AG09309 (cell line): ENCODE measurements around the gene UBA3.
A peak's percentile ranks its signal among the peaks of the same experiment; 100 is the strongest.

Experiments
- DNase-seq: peaks from one replicate; pipeline ENCODE4 v3.0.0-alpha.2; 2010; ENCODE audit warnings: low read depth
- H3K4me3 ChIP-seq: 2 replicates; pipeline ENCODE4 v1.5.1; 2011; ENCODE audit warnings: mild to moderate bottlenecking, low read depth, low read length, moderate library complexity; ENCODE audit not compliant: control insufficient read depth
- CTCF ChIP-seq: IDR thresholded peaks from 2 replicates; pipeline ENCODE4 v1.5.1; 2011; ENCODE audit warnings: mild to moderate bottlenecking, low read depth, low read length, inconsistent platforms; ENCODE audit not compliant: insufficient read depth, control insufficient read depth; ENCODE audit errors: missing control alignments

Gene UBA3

DNA sequence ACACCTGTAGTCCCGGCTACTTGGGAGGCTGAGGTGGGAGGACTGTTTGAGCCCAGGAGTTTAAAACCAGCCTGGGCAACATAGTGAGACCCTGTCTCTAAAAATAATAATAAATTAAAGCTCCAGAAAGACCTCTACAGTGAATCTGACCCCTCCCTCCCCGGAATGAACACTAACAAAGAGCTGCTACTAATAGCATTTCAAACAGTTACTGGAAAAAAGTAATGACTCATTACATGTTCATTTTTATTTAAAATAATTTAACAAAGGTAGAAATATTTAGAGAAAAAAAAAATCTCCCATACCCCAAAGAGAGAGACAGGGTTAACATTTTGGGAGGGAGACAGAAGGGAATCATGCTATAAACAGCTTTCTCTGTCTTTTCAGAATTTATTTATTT is 2.2 kb upstream of the UBA3 start:
- no peak for TF ChIP-seq CTCF
- H3K4me3 ChIP-seq = no peak overlapping the region
- no peak for DNase-seq

DNA sequence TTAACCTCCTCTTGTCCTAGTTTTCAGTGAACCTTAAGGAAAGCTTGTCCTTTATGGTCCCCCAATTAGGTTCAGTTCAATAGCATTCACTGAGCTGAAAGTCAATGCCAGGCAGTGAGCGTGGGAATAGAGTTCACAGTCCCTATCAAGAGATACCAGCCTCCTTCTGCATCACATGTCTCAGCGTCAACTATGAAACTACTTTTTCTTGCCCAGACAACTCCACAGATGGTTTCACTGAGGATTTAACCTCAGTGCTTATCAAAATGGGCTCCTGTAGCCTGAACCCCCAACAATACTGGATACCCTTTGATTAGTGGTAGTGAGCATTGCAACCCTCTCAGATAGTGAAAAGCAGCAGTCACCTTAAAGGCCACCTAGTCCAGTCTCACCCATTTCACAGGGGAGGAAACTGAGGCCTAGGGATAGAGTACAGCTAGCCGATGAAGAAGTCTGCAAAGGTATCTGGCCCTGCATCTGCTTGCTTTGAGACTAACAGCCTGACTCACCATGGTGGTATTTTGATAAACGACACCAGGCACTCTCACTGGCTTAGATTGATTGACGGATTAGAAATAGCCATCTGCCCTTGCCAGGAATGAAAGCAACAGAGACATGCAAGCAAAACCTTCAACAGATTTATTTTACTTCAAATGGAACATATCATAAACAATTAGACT is 1.6 kb upstream of the UBA3 start:
- TF ChIP-seq CTCF = no peak
- DNase-seq = no peak
- no peak overlapping the region for H3K4me3 ChIP-seq

DNA sequence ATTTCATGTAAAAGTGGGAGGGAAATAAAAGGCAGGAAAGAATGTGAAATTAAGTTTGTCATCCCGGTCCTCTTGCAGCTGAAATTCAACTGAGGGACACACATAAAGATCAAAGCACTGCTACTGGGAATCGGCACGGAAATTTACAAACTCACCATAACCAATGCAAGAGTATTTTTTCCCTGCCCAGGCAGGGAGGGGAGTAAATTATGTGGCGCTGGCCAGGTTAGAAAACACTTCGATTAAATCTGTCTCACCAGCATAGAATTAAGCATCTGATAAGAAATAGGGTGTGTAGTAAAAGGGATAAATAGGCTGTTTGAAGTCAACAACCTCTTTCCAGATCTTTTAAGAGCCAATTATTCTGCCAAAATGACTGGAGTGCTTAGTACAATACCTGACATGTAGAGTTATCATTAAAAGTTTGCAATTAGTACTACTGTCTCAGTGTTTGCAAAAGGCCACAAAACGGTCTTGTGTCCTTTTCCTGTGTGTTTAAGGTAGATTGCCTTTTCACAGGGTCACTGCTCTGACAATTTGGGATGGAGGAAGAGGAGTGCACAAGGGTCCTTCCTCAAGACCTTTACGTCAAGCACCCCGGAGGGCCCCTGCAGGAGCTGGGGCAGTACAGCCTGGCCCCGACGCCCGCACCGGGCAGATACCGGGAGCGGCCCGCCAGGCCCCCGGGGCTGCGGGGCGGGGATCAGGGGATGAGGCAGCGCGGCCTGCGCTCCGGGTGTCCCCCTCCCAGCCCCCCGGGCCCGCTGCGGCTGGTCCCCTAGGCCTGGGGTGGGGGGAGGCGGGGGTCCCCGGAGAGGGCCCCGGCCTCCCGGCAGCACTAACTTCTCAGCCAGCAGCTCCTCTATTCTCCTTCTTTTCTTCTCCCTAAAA is 651 bp downstream of the UBA3 start:
- peak overlapping the region; percentile 43 for H3K4me3 ChIP-seq
- DNase-seq = no peak
- no peak for TF ChIP-seq CTCF

- no peak for TF ChIP-seq CTCF
- no peak for DNase-seq
- H3K4me3 ChIP-seq = no peak overlapping the region
Observed at GRCh38 chr3:69072928-69073327, 7.2 kb downstream of the UBA3 start.

DNA sequence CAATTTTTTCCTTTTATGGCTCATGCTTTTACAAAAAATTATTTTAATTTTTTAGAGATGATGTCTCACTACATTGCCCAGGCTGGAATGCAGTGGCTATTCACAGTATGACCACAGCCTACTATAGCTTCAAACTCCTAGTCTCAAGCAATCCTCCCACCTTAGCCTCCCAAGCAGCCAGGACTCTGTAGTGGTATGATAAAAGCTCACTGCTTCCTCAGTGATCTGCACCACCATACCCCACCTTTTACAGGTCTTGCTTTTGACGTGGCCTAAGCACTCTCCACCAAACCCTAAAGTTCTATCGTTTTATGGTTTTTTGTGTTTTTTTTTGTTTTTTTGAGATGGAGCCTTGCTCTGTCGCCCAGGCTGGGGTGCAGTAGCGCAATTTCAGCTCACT is 14.0 kb downstream of the UBA3 start:
- no peak overlapping the region for H3K4me3 ChIP-seq
- no peak for DNase-seq
- TF ChIP-seq CTCF = no peak

DNA sequence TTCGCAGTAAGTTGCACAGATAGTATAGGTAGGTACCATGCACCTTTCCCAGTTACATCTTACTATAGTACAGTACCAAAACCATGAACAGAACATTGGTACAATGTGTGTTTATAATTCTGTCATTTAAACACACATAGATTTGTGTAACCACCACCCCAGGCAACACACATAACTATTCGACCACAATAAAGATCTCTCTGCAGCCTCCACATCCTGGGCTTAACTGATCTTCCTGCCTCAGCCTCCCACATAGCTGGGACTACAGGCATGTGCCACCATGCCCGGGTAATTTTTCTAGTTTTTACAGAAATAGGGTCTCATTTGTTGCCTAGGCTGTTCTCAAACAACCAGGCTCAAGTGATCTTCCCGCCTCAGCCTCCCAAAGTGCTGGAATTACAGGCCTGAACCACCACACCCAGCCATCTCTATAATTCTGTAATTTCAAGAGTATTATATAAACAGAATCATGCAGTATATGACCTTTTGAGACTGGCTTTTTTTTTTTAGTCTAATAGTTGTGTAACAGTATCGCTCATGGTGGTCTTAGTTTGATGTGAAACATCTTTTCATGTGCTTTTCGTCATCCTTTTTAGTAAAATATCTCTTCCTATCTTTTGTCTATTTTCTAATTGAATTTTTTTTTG is 14.7 kb downstream of the UBA3 start:
- H3K4me3 ChIP-seq = no peak overlapping the region
- TF ChIP-seq CTCF = no peak
- no peak for DNase-seq
